ENCODE results near the gene GGPS1.

The GGPS1 gene

GRCh38 chr1:235287208-235287882 lies 41.0 kb upstream of the GGPS1 start:
- TF ChIP-seq CTCF (IDR thresholded peaks at IDR 0.05; ENCODE audit: low read depth, low read length, missing control alignments) = no peak

GRCh38 chr1:235289859-235290739 lies 38.3 kb upstream of the GGPS1 start:
- no peak overlapping the region for H3K4me3 ChIP-seq (ENCODE audit: low read depth, low read length)
- no peak for DNase-seq (ENCODE audit: low read depth)
- TF ChIP-seq CTCF (IDR thresholded peaks at IDR 0.05; ENCODE audit: low read depth, low read length, missing control alignments) = no peak

More at GRCh38 chr1:235287208-235287882, 41.0 kb upstream of the GGPS1 start:
- H3K4me3 ChIP-seq (ENCODE audit: low read depth, low read length) = no peak overlapping the region
- no peak for DNase-seq (ENCODE audit: low read depth)

GRCh38 chr1:235290740-235291502 lies 37.4 kb upstream of the GGPS1 start:
- no peak for TF ChIP-seq CTCF (IDR thresholded peaks at IDR 0.05; ENCODE audit: low read depth, low read length, missing control alignments)
- H3K4me3 ChIP-seq (ENCODE audit: low read depth, low read length) = no peak overlapping the region
- no peak for DNase-seq (ENCODE audit: low read depth)

- no peak overlapping the region for H3K4me3 ChIP-seq (ENCODE audit: low read depth, low read length)
- no peak for TF ChIP-seq CTCF (IDR thresholded peaks at IDR 0.05; ENCODE audit: low read depth, low read length, missing control alignments)
- no peak for DNase-seq (ENCODE audit: low read depth)
Observed at GRCh38 chr1:235291599-235292091, 36.7 kb upstream of the GGPS1 start.

- no peak for TF ChIP-seq CTCF (IDR thresholded peaks at IDR 0.05; ENCODE audit: low read depth, low read length, missing control alignments)
- no peak for DNase-seq (ENCODE audit: low read depth)
- no peak overlapping the region for H3K4me3 ChIP-seq (ENCODE audit: low read depth, low read length)
Observed at GRCh38 chr1:235292790-235293189, 35.6 kb upstream of the GGPS1 start.

GRCh38 chr1:235293322-235293942 lies 34.9 kb upstream of the GGPS1 start:
- no peak for TF ChIP-seq CTCF (IDR thresholded peaks at IDR 0.05; ENCODE audit: low read depth, low read length, missing control alignments)
- H3K4me3 ChIP-seq (ENCODE audit: low read depth, low read length) = no peak overlapping the region
- DNase-seq (ENCODE audit: low read depth) = no peak
